ENCODE measurements around the gene PACRG. TPM values are rescaled to one million over a fixed set of nuclear protein-coding genes. Genes with fewer than 3 reads are reported as not detected.
A peak's percentile ranks its signal among the peaks of the same experiment; 100 is the strongest.

The PACRG gene
- total RNA-seq, 1 experiment from 2014 or later: 0.26 TPM

DNA sequence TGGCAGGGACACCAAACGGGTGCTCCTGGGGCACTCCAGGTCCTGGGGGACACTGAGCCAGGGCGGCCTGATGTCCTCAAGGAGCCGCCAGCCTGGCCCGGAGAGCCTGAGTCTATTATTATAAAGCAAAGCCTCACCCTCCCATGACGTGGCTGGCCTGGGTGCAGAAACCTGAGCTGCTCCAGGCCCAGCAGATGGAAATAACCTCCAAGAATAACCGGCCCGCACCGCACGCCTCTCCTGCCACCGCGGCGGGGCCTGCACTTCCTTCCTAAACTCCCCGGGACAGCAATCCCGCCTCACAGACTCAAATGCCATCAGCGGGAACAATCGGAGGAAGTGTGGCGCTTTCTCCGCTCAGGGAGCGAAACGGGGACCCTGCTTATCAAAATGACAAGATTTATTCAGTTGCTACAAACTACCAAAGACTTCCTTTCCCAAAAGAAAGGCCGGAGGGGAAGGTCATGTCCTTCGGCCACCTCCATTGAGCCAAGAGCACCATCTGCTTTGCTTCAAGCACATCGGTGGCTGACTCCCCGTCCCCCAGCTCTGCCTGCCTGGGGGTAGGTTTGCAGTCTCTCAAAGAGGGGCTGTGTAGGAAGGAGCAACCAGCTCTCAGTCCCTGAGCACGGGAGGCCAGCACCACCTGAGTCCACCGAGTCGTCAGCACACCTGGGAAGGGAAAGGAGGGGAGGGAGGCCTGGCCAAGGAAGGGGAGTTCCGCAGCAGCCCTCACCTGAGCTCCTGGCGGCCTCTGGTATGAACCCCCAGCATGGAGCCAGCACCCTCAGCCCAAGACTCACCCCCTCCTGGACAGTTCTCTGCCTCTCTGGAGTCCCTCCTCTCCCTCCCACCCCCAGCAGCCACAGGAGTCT, 608.1 kb downstream of the PACRG start:
- Histone ChIP-seq H2AFZ (ENCODE audit: low read length) (no peak overlapping the region), H3K18ac (ENCODE audit: insufficient read length, low read depth, low read length) (no peak overlapping the region), H2BK120ac (ENCODE audit: low read depth, low read length, poor library complexity, severe bottlenecking) (no peak overlapping the region), H3K23me2 (ENCODE audit: insufficient read length, low read depth, low read length, poor library complexity, severe bottlenecking) (no peaks in the 10 kb centered on the region), H4K5ac (ENCODE audit: insufficient read length, low read depth, low read length) (no peak overlapping the region), H2AK5ac (ENCODE audit: insufficient read length, low read length) (no peak overlapping the region), H4K20me1 (ENCODE audit: control insufficient read depth, insufficient read depth, insufficient read length) (no peaks in the 10 kb centered on the region), H2BK12ac (ENCODE audit: insufficient read length, low read depth, low read length) (no peak overlapping the region), H4K91ac (ENCODE audit: insufficient read length, low read depth, low read length) (no peak overlapping the region), H3K4me2 (ENCODE audit: insufficient read depth, insufficient read length, low read length) (no peak overlapping the region), H3K23ac (ENCODE audit: insufficient read length, low read depth, low read length) (no peak overlapping the region), H2BK5ac (ENCODE audit: insufficient read length, low read length) (no peak overlapping the region), H3K4ac (ENCODE audit: low read depth, low read length) (no peak overlapping the region), H3K56ac (ENCODE audit: insufficient read length, low read depth, low read length) (no peak overlapping the region), H3K79me2 (ENCODE audit: insufficient read depth, low read length) (no peaks in the 10 kb centered on the region), H3K79me1 (ENCODE audit: insufficient read depth, low read depth, low read length, poor library complexity, severe bottlenecking) (no peaks in the 10 kb centered on the region), H3K27me3 (ENCODE audit: insufficient read depth, low read length) (no peaks in the 10 kb centered on the region; the same call in 1 of the 2 replicates), H3K14ac (ENCODE audit: insufficient read depth, low read length) (no peak overlapping the region), H2BK15ac (ENCODE audit: low read depth, low read length) (no peak overlapping the region), H4K8ac (replicated peaks; ENCODE audit: insufficient read length, low read depth, low read length) (no peak overlapping the region), H3K9me3 (ENCODE audit: control insufficient read depth, low read depth, low read length) (no peaks in the 10 kb centered on the region), H3K4me1 (ENCODE audit: insufficient read depth, low read length) (no peaks in the 10 kb centered on the region; the same call in 1 of the 2 replicates), H3K9ac (ENCODE audit: extremely low read depth, insufficient read length, low read length) (no peak overlapping the region), H3K27ac (ENCODE audit: insufficient read length, low read depth, low read length) (no peak overlapping the region), H2BK20ac (ENCODE audit: low read depth, low read length, poor library complexity, severe bottlenecking) (no peak overlapping the region), H3T11ph (ENCODE audit: low read length) (no peak overlapping the region)
- Mint-ChIP-seq H3K27me3 (ENCODE audit: low read depth) (peaks cover 25% of the 10 kb centered on the region), H3K4me3 (no peak overlapping the region), H3K36me3 (ENCODE audit: insufficient read depth in 1 of 3, low read depth in 3 of 3) (no peaks in the 10 kb centered on the region), H3K9me3 (no peaks in the 10 kb centered on the region; a peak in 1 of 5 replicates), H3K4me1 (peaks cover 25 to 35% of the 10 kb centered on the region in 2 experiments), H3K27ac (peak overlapping the region in 1 of 3 experiments; percentile 77; a peak in 1 of 7 replicates)
- no peak for DNase-seq
- no CpG with 5 or more reads among the region's 29 CpGs for WGBS (ENCODE audit: extremely low coverage, insufficient read length, low lambda C conversion rate)
- no peak for TF ChIP-seq CTCF (conservative IDR thresholded peaks at IDR 0.05)
